Measurements from ENCODE around the gene OR6A2.
A peak's percentile ranks its signal among the peaks of the same experiment; 100 is the strongest.
"Not testable (repeated sequence)": the region's sequence is repeated elsewhere in the genome, so short reads cannot be mapped to it uniquely, and the experiment has no call there.

The OR6A2 gene

DNA sequence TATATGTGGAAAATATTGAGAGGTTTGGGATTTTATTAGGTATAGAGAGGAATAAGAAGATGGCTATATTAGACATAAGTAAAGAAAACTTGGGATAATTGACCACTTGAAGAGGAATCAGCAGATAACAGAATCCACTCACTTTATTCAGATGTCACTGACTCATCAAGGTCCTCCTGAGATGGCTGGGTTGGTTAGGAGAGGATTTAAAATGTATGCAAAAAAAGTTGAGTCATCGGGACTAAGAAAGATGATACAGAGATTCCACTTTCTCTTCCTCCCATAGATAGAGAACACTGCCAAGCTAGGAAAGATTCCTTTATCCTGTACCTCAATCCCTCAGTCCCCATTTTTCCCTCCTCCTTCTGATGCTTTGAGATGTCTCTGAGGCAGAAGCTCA is at the start of gene OR6A2:
Gene OR6A2, minus strand, starts transcription at position 288 of the 400 bp plus-strand sequence. CDS start 3,981 bp downstream, outside the sequence.
- DNase-seq (ENCODE audit: low read depth), result no peak

DNA sequence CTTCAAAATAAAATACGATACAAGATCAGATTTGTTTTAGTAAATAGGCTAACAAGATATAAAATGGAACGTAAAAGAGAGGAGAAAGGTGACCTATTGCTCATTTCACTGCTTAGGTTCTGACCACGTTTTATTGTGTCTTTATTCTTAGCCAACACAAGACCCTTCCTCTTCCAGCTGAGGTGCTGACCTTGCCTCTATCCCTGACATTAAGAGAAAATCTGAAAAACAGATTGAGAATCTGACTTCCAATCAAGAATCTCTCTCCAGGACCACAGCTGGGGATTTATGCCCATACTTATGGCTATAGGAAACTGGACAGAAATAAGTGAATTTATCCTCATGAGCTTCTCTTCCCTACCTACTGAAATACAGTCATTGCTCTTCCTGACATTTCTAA is 45.9 kb upstream of the OR6A2 start, which contains the start of gene OR10A5:
Gene OR10A5, plus strand, starts transcription at position 301 of the 400 bp plus-strand sequence. Its CDS starts 0 bp downstream, at position 301.
- no peak for DNase-seq (ENCODE audit: low read depth)

DNA sequence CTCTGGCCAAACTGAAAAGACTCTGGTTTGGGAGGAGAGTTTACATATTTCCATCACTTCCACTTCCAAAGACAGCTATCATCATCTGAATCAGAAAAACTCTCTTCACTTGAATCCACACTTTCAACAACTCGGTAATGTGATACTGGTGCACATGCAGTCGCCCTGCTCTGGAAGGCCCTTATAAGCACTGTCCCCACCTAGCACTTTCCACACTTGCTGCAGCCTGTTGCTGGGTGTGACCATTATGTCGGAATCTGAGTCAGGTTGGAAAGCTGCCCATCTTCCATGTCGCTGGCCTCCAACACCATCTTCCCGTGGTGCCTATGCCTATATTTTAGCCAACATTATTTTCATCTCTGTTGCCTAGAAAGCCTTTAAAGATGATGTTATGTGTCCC is 44.9 kb upstream of the OR6A2 start:
- no peak for DNase-seq (ENCODE audit: low read depth)

DNA sequence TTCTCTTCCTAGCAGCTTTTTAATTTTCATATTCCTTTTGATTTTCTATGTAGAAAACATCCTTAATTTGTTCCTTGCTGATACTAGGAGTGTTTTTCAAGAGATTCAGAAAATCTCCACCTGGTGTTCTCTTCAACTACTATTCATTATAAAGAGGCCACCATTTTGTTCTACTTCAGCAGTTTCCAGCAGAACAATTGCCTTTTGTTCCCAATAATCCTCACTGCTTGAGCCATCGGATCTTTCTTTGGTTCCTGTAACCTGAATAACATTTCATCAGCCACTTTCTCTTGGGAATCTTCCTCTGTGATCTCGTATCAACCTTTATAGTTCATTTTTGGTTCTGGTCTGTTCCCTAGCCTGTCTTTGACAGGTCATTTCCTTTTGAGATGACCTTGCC is 44.2 kb upstream of the OR6A2 start:
- no peak for DNase-seq (ENCODE audit: low read depth)

DNA sequence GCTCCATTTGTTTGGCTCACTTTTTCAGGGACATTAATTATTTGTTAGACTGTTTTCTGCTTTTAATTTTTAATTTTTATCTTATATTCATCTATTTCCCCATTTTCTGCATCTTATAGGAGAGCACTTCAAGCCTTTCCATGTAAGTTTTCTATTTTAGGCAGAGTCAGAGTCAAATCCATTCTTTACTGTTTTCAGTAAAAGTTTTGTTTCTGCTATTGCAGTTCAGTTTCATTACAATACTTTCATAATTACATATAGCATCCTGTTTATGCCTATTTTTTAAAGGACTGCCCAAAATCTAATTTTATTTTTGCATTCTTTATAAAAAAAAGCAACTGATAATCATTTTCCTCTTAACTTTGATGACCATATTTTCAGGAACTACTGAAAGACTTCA is 42.2 kb upstream of the OR6A2 start:
- no peak for DNase-seq (ENCODE audit: low read depth)

DNA sequence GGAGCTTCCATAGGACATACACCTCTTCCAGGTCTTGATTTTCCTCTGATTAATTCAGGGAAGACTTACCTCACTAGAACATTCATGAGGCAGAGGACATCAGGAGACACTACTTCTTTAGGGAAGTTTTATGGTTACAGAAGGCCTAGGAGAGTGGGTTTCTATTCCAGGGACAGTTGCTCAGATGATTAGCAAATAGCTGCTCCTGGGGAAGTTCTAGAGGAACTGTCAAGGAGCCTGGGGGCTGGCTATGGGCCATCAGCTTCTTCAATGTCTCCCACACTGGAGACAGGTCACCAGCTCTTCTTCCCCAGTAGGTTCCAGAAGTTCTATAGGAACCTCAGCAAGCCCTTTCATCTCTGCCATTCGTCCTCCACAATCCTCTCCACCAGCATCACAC is 34.5 kb upstream of the OR6A2 start:
- no peak for DNase-seq (ENCODE audit: low read depth)

DNA sequence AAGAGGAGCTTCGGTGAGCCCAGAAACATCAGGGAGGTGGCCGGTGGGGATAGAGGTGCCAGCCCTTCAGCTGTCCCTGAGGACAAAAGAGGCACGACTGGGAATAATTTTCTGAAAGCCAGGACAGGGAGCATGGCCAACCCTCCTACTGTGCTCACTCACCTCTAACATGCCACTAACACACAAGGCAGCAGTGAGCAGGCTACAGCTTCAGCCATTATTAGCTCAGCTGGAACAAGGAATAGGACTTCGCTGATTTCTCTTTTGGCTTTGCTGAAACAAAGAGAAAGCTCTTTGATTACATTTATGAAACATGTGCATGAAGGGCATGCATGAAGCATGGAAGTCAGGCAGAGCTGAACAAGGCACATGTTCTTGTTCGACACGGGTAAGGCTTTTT is 33.9 kb upstream of the OR6A2 start:
- DNase-seq (ENCODE audit: low read depth), result no peak

DNA sequence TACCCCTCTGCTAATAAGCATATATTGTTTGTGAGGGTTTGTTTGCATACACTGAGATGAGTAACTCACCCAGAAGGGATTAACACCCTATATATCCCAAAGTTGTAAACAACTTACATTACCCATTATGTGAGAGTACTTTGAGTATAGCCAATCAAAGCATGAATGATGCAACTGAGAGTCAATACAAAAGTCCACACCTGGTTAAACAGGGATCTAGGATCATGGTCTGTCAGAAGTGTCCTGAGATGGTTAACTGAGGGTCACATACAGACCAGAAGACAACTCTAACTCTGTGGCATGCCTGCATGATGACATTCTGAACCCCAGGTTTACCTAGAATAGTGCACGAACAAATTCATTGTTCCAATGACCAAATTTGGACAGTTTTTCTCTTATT is 28.6 kb upstream of the OR6A2 start:
- no peak for DNase-seq (ENCODE audit: low read depth)

DNA sequence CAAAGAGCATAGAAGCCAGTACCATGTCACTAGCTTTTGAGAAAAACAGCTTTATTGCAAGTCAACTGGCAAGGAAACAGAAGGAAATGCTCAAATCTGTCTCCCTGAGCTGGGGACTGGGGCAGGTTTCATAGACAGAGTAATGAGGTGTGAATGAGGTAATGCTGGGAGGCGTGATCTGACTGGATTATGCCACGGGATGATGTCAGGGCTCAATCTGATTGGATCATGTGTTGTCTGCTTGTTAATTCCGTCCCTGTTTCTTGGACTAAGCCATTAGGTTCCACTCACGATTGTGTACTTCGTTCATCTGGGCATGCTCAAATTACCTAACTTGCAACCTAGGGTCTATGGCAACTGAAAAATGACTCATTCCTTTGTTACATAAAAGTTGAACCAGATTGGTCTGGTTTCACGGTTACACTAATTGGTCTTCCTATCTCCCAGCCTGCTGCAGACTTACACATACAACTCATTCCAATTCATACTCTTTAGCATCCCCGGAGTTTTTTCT is 25.8 kb upstream of the OR6A2 start:
- DNase-seq (ENCODE audit: low read depth), result no peak

DNA sequence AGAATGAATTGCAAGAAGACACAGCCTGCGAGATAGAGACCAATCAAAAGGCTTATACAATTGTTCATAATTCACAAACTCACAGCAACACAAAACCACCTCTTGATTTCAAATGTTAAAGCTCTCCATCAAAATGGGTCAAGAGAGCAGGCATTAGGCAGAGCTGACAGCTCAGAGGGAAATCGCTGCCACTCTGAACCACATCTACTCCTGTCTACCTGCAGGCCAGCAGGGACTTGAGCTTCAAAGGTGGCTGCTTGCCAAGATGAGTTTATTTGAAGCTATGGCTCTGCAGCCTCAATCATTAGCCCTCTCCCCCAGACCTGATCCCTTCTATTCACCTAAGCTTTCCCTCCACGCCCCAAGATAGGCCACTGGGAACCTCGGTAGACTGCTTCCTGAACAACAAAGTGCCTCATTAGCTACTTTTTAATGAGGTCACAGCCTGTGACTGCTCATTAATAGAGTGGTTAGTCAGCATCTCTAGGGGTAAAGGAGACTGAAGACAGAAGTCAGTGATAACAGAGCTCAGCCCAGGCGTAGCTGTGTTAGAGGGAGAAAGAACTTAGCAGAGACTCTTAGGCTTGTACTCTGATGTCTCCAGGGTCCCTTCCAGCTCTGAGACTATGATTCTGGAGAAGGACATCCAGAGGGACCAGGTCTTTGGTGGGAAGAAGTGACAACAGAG is 24.8 kb upstream of the OR6A2 start:
- no peak for DNase-seq (ENCODE audit: low read depth)

DNA sequence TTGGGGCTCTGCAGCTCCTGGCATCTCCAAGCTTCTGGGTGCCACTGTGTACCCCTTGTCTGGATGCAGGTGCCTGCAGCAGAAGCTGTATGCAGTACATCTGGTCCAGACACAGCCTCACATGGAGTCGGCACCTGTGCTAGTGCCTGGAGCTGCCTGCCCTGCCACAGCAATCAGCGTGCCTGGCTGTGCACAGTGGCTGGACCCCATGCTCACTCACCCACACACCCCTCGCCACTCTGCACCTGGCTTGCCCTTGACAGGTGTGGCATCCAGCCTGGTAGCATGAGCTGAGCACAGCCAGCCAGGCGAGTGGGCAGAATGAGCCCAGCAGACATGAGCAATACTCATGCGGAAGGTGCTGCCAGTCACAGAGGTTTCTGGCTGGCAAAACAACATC is 19.5 kb upstream of the OR6A2 start:
- no peak for DNase-seq (ENCODE audit: low read depth)

DNA sequence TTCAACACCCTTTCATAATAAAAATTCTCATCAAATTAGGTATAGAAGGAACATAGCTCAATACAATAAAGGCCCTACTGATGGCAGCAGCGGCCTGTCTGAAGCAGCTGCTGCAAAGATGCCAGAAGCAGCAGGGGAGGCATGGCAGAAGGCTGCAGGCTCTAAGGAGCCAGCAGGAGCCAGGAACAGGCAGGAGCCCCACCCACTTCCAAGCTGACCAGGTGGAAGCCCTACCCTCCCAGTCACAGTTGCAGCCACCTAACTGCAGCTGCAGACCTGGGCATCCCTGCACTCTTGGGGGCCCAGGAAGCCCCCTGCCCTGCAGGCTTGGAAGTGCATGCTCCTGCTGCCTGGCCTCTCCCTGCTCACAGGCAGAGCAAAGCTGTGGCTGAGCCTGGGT is 18.2 kb upstream of the OR6A2 start:
- DNase-seq (ENCODE audit: low read depth), result no peak

DNA sequence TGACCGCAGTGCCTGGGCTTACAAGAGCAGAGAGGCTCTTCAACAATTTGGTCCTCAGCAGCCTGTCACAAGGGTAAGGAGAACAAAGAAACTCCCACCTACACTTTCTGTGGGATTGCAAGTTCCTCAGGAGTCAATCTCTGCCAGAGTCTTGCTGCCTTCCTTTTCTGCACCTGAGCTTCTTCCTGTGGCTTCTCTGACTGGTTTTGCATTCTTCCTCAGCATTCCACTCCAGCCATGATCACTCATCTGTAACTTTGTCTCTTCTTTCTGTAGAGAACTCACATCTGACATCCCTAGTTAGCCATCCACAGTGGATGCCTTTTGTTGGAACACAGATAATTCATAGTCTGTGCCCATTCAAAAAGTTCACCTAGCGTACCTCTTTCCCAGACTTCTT is 14.2 kb upstream of the OR6A2 start:
- no peak for DNase-seq (ENCODE audit: low read depth)

DNA sequence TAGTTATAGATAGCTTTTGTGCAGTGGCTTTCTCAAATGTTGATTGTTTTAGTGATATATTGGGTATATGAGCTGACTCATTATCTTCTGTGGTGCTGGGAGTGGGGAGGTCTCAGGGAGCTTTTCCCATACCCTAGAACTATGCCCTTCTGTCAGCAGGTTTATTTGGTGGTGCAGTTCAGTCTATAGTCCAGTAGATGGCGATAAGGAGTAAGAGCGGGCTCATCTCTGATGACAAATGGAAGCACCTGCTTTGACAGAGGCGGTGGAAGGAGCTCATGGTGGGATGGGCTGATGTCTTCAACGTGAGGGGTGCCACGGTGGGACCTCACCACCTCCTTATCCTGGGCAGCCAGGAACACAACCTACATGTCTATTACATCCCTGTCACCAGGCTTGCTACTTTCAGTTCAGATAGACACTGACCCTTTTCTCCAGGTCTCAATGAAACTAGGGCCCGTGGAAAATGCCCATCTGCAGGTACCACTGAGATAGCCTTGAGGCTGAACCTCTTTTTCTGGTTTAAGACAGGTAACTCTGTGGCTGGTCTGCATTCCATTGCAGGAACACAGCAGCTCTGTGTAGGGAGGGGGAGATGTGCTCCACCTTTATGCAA is 13.0 kb upstream of the OR6A2 start:
- peak; percentile 14 for DNase-seq (ENCODE audit: low read depth)

DNA sequence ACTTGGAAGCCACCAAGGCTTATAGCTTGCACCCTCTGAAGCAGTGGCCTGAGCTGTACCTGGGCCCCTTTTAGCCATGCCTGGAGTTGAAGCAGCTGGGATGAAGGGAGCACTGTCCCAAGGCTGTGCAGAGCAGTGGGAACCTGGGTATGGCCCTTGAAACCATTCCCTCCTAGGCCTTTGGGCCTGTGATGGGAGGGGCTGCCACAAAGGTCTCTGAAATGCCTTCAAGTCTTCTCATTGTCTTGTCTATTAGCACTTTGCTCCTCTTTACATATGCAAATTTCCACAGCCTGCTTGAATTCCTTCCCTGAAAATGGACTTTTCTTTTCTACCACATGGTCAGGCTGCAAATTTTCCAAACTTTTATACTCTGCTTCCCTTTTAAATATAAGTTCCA is 1.6 kb upstream of the OR6A2 start:
- not testable (repeated sequence) for DNase-seq (ENCODE audit: low read depth)

DNA sequence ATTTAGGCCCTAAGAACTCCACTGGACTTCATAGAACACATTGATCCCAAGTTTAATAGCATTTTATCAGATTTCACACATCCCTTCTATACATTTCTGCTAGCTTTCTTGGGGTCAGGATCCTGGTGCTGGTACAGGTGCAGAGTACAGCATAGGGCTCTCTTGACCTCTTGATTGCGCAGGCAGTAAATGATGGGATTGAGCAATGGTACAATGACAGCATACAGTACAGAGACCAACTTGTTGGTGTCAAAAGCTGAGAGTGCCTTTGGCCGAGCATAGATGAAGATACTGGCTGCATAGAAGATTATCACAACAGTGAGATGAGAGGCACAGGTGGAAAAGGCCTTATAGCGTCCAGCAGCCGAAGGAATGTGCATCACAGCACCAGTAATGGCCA is 4.8 kb downstream of the OR6A2 start:
- DNase-seq (ENCODE audit: low read depth), result no peak

DNA sequence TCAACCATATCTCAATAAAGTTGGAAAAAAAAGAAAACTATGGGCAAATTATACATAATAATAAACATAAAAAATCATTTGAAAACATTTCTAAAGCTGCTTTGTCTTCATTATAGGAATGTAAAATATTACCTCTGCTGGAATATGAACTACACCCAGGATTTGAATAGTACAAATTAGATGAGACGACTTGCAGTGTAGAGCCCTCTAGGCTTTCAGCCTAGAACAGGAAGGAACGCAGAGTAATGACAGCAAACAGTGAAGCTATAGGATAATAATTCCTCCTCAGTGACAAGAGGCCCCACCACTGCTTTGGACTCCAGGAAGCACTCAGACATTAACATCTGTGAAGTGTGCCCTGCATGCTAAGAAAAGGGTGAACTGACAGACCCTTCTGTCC is 8.9 kb downstream of the OR6A2 start:
- DNase-seq (ENCODE audit: low read depth), result no peak

DNA sequence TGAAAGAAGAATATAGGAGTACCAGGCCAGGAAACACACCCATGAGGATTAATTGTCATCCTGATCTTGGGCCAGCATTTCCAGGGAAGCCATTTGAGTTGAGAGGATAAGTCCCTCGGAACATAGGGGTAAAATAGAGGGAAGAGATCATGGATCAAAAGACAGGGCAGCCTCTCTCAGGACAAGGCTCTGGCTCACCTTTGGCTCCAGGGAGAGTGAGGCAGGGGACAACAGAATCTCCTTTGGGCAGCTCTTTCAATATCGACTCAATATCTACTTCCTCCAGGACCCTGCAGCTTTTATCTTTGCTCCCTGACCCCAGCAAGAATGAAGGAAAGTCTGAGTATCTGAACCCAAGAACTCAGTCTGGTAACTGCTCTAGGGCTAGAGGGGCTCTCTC is 16.8 kb downstream of the OR6A2 start, which contains the start of gene OR2AG1:
Gene OR2AG1, plus strand, starts transcription at position 301 of the 400 bp plus-strand sequence. CDS start 2,018 bp downstream, outside the sequence.
- DNase-seq (ENCODE audit: low read depth), result no peak

DNA sequence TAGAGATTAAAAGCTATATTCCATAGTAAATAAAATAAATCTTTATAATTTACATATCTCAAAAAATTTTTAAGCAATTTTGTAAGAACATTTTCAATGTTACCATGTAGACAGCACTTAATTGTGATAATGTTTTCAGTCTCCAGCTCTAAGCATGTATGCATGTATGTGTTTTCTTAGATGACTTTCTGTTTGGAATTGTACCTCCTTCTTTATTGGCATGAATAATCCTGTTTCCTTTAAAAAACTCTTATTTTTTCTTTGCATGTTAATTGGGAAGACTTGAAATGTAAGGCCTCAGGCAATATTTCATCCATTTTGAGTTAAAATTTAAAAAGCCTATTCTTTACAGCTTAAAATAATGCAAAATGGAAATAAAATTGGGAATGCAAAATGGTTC is 18.7 kb downstream of the OR6A2 start:
- no peak for DNase-seq (ENCODE audit: low read depth)

DNA sequence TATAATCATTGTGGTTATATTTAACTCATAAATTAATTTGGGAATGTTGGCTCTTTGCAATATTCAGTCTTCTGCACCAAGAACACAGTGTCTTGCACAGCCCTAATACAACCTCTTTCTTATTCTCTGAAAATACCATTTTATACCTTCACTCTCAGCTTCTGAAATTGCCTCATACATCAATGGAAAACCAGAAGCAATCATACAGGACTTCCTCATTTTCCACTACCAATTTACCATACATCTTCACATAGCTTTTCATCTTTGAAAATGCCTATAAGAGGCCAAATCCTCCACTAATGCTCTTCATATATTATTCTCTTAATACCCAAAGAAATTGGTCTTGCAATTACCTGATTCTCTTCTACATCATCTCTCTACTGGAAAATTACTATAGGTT is 21.0 kb downstream of the OR6A2 start:
- no peak for DNase-seq (ENCODE audit: low read depth)

DNA sequence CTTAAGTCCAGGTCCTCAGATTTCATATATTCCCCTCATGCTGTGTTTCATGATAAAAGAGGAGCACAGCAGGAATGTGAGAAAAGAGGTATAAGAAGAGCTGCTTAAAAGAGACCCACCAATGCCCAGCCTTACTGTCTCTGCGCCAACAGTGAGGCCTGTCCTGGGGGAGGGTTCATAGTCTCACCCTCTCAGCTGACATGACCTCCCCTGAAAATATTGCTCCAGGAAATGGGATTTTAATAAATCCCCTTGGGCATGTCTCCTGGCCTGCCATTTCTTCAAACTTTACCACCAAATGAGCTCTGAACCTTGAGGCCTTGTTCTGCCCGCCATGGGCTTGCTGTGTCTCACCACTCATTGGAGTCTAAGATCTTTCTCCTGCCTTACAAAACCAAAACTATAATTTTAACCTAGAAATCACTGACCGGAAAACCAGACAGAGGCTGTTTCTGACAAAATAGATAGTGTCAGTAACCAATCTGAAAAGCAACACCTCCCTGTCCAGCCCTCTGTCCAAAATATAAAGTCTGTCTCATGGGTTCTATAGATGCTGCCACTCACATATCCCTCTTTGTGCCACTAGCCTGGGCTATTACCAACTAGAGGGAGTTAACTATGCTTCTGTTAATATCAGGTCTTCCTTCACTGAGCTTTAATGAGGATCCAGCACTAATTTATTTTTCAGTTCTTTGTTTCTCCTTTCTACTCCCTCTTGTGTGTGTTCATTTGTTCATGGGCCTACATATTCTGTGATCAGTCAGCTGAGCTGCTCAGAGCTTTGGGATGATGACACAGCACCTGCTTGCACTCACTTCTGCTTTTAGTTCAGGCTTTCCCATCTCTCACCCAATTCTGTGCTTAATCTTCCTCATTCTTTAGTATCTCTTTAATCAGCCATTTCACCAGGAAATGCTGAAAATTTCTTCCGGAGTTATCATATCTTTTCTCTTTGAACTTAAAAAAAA is 27.3 kb downstream of the OR6A2 start, which contains the start of gene OR2AG2:
Gene OR2AG2, minus strand, starts transcription at position 51 of the 968 bp plus-strand sequence. CDS start 3,019 bp downstream, outside the sequence.
- no peak for DNase-seq (ENCODE audit: low read depth)

DNA sequence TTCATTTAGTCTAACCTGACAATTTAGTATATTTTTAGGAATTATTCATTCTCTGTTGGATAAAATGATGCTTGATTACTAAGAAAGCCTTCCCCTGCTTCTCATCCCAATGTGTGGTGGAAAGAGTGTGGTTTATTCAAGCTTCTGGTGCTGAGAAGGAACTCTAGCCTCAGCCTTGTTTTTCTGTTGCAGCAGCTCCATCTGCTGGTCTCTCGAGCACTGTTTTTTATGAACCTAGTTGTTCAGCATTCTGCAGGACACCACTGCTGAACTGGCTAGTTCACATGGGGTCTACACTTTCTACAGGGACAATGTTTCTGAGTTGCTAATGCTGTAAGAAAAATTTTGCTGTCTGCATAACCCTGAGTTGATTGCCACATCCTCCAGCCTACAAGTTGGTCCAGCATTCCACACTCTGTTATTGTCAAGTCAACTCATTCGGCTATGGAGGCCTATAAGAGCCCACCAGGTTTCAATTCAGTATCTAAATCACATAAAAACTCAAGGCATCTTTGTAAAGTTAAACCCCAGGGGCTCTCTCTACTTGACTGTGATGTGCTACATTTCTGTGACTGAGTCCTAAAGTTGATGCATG is 42.0 kb downstream of the OR6A2 start:
- peak; percentile 10 for DNase-seq (ENCODE audit: low read depth)

All from GM04504 (cell line).